COLO829 (cell line): ENCODE measurements around the gene ADD2.

Source experiments
- DNase-seq: peaks from one replicate; pipeline ENCODE4 v3.0.0; 2012; ENCODE audit warnings: low spot score

Gene ADD2

GRCh38 chr2:70703900-70704549 is 64.0 kb downstream of the ADD2 start:
- DNase-seq, result no peak

DNA sequence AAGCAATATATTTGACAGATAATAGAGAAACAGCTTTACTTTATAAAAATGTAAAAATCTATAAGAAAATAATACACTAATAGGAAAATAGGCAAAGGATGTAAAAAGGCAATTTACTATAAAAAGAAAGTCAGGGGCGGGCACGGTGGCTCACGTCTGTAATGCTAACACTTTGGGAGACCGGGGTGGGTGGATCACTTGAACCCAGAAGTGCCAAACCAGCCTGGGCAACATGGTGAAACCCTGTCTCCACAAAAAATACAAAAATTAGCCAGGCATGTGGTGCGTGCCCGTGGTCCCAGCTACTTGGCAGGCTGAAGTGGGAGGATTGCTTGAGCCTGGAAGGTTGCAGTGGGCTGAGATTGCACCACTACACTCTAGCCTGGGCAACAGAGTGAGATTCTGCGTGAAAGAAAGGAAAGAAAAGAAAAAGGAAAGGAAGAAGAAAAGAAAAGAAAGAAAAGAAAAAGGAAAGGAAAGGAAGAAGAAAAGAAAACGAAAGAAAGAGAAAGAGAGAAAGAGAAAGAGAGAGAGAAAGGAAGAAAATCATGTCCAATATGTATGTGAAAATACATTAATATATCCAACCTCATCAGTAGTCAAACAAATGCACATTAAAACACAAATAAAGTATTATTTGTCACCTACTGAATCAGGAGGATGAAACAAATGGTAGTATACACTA is 65.1 kb downstream of the ADD2 start:
- no peak for DNase-seq

GRCh38 chr2:70698847-70699246 is 69.2 kb downstream of the ADD2 start:
- DNase-seq, result no peak

- no peak for DNase-seq
Measured at GRCh38 chr2:70697603-70698383, 70.2 kb downstream of the ADD2 start.

DNA sequence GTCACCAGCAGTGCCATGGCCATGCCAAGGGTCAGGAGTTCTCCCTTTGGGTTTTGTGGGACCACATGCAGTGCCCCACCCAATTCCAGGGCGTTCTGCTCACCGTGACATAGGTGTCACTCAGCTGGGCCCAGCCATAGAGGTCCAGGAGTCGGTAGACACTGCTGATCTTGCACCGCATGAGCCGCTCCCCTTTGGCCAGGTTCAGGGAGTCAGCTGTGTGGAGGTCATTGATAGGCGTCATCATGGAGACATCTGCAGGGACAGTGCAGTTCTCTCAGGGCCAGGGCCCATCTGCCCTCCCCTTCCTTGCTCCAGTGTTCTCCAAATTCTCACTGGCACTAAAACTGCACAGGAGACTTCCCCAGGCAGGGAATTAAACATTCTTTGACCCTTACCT is 71.9 kb downstream of the ADD2 start:
- no peak for DNase-seq

DNA sequence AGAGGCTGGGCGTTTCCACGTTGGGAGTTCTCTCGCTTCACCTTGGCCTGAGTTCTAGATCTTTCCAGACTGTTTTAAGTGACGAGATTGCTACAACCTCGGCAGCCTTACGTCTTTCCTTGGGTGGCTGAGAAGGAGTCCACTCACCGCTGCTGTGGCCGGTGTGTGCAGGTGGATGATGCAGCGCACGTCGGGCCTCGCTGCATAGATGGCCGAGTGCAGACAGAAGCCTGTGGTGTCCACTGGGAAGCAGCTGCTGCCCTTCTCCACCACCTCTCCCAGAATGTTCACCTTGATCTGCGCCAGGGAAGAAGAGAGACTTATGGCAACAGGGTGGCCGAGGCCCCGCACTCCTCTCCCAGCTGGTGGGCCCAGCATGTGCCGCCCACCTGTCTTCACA is 75.7 kb downstream of the ADD2 start:
- DNase-seq, result no peak

DNA sequence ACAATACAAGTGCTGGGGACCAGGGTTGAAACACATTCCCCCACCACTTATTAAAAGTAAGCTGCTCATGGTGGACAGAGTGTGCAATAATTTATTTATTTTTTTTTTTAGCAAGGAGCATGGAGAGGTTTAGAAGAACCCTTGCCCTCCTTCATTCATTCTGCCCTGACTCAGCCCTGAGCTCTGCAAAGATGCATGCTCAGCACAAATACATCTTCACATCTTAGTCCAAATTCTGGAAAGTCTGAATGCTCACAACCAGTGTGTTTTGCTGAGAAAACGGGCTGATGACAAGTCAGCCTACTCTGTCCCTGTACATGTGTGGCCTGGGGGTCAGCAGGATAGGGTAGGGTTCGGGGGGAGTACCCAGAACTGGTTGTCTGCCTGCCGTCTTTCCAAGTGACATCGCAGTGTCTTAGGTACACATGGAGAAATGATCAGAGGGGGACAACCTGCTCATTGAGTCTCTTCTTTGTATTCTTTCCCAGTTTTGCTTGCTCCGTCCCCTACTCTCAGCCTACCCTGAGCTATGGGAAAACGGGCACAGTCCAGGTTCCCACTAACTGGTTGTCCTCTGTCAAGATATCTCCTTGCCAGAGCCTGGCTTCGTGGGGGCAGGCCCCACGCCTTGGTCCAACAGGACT is 76.4 kb downstream of the ADD2 start:
- no peak for DNase-seq

- no peak for DNase-seq
Measured at GRCh38 chr2:70690846-70691245, 77.2 kb downstream of the ADD2 start.

DNA sequence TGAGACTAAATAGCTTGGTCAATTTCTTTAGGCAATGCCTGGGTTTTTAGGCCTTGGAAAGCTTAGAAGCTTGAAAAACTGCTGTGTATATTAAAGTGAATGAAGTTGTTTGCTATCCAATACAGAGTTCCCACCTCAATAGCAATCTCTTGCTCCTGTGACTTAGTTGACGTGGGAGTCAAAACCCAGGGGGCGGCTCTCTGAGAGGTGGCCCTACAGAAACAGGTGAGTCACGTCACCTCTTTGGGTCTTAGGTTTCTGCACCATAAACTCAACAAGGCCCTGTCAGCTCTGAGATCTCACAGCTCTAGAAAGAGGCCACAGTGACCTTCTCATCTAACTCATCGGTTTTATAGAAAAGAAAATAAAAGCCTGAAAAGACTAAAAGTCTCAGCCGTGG is 79.6 kb downstream of the ADD2 start:
- DNase-seq, result no peak

GRCh38 chr2:70687461-70687795 is 80.6 kb downstream of the ADD2 start:
- no peak for DNase-seq

DNA sequence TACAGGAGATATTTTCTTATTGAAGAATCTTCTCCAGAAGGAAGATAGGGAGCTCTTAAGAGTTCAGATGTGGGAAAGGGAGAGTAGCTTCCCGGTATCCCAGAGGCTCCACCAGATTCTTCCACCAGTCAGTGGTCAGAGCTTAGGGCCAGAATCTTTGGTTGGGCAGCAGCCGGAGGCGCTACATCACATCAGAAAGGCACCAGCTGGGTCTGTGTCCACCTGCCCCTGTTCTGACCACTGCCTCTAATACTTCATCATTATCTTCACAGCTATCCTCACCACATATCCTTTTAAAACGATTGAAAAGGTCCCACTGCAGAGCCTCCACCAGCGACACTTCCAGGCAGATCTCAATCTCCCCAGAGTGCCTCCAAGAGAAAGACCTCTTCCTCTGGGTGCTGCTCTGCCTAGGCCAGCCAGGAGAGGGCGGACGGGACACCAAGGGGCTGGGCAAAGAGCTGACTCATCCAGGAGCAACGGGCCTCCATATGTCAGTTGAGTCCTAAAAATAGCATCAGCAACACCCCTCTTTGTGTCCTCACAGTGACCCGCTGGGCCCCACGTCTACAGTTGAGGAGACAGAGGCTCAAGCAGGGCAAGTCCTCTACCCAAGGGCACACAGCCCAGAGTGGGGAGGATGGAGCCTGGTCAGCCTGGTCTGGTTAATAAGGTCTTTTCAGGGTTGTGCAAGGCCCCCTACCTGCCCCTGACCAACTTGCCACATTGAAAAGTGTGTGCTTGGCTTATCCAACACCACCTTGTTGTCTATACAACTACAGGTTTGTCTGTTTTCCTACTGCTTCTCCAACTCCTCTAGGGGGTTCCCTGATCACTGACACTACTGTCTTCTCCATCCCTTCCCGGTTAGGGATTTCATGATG is 81.2 kb downstream of the ADD2 start:
- DNase-seq, result peak; percentile 85

GRCh38 chr2:70685771-70686171 is 82.2 kb downstream of the ADD2 start:
- DNase-seq, result no peak

GRCh38 chr2:70684846-70685622 is 83.0 kb downstream of the ADD2 start:
- no peak for DNase-seq

DNA sequence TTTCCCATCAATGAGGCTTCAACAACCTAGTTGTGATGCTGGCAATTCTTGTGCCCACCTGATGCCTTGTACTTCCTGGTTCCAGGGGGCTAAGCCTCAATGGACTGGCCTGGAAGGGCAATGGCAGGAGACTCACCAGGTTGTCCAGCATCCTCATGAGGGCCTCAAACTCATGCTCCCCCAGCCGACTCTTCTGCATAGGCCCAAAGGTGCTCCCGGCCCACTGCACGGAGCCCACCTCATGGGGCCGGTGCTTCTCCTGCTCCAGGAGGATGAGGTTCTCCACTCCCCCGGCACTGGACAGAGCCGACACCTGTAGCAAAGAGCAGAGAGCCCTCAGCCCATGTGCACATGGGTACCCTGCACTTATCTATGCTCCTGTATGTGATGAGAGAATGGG is 84.5 kb downstream of the ADD2 start:
- no peak for DNase-seq

DNA sequence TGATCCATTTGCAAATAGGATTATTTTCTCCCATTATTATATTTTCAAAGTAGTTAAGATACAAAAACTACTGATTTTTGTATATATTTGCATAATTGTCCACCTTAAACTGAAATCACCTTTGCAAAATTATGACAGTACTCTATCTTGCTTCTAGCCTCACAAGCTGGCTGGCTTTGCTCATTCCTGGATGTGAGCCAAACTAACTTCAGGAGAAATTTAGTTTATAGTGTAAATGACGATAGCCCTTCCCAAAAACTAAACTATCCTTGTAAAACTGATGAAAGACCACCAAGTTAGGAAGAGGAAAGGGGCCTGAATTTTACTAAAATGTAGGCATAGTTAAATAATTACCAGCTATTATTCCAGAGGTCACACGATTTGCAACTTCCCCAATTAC is 87.3 kb downstream of the ADD2 start:
- no peak for DNase-seq

DNA sequence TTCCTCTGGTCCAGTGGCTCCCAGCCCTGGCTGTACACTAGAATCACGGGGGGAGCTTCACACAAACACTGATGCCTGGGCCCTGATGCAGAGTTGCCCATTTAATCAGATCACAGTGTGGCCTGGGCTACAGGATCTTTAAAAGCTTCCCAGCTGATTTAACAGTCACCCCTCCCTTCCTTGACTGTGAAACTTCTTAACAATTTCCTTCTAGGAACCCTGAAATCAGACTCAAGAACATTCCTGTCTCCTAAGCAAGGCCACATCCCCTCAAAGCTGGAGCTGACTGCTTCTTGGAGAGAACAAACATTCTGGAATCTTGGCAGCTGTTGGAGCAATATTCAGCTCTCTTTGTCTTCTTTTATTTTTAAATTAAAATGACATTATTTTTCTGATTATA is 88.7 kb downstream of the ADD2 start:
- DNase-seq, result no peak

GRCh38 chr2:70678576-70679143 is 89.3 kb downstream of the ADD2 start:
- no peak for DNase-seq

- no peak for DNase-seq
Measured at GRCh38 chr2:70676301-70677035, 91.5 kb downstream of the ADD2 start.

GRCh38 chr2:70675862-70676261 is 92.1 kb downstream of the ADD2 start:
- DNase-seq, result no peak
